ENCODE measurements around the gene HDGFL3. TPM values are rescaled to one million over a fixed set of nuclear protein-coding genes. Genes with fewer than 3 reads are reported as not detected.

Gene HDGFL3
- total and polyA plus RNA-seq, 10 of the 15 experiments (the other 5 are each of a cell fraction or from before 2014, with no cell fraction given), result 5.6 to 40.6 (median 15.8) TPM

GRCh38 chr15:83185561-83185960, 22.1 kb downstream of the HDGFL3 start:
- SMC1A ChIA-PET (ENCODE audit: uncharacterized antibody, unreplicated experiment), result interaction anchor here (1.5 kb wide), 1 partner anchor 11 kb away, joined by 4 read pairs; no protein-coding TSS in a partner anchor
- Histone ChIP-seq H3K27ac (ENCODE audit: control insufficient read depth, insufficient read depth) (no peak overlapping the region), H2AFZ (ENCODE audit: control insufficient read depth, low read depth, low read length) (no peak overlapping the region), H3K27me3 (replicated peaks in 1 of 2; ENCODE audit: control insufficient read depth in 2 of 2, insufficient read depth in 2 of 2, low read length in 1 of 2) (no peaks in the 10 kb centered on the region), H3K79me2 (ENCODE audit: control insufficient read depth, insufficient read depth, low read length) (peaks cover 18% of the 10 kb centered on the region), H3K4me3 (no peak overlapping the region), H3K36me3 (ENCODE audit: control insufficient read depth in 2 of 2, insufficient read depth in 2 of 2, low read length in 1 of 2) (peaks cover 0 to 3% of the 10 kb centered on the region in 2 experiments; a peak in 1 of 4 replicates), H4K20me1 (ENCODE audit: control insufficient read depth, insufficient read depth) (no peaks in the 10 kb centered on the region), H3K9ac (ENCODE audit: control insufficient read depth, insufficient read depth, low read length) (no peak overlapping the region), H3K4me2 (ENCODE audit: control insufficient read depth, insufficient read depth) (no peak overlapping the region), H3K4me1 (ENCODE audit: control insufficient read depth, insufficient read depth, low read length) (no peaks in the 10 kb centered on the region), H3K9me3 (replicated peaks; ENCODE audit: control insufficient read depth, insufficient read depth, low read length) (no peaks in the 10 kb centered on the region; the same call in 1 of the 3 replicates)
- in situ Hi-C loops (cut with MboI) (loop anchor here (10.0 kb wide), 1 partner anchor 641 kb away; the partner anchor contains the start of gene RPS17), intact Hi-C loops (cut with micrococcal nuclease; ENCODE audit: unreplicated experiment) (no loop called here)
- FAIRE-seq, result no peak
- no peak for DNase-seq (ENCODE audit: low read depth, low spot score)
- 92% methylated on average over 3 of the region's 3 CpGs for WGBS (ENCODE audit: insufficient coverage, insufficient replicate concordance, low lambda C conversion rate, missing lambda C conversion rate)
- CTCF ChIA-PET, result no interaction called here
- RAD21 ChIA-PET (ENCODE audit: unreplicated experiment), result no interaction called here
- no peak for ATAC-seq
- no TSS peak for BruUV-seq (replicated peaks)
- POLR2A ChIA-PET, result no interaction called here
- TF ChIP-seq TARDBP (IDR thresholded peaks at IDR 0.05; ENCODE audit: borderline replicate concordance), result no peak
- no peak for TF ChIP-seq ZBTB4 (CRISPR knock-in tag; IDR thresholded peaks at IDR 0.05)
- TF ChIP-seq JUNB (IDR thresholded peaks at IDR 0.05), result no peak
- TF ChIP-seq PRDM15 (CRISPR knock-in tag; IDR thresholded peaks at IDR 0.05), result no peak
- TF ChIP-seq MYB (IDR thresholded peaks at IDR 0.05; ENCODE audit: borderline replicate concordance, low read depth, low read length), result no peak
- TF ChIP-seq ELK1 (IDR thresholded peaks at IDR 0.05; ENCODE audit: low read depth, low read length), result no peak
- no peak for TF ChIP-seq HDAC2 (IDR thresholded peaks at IDR 0.05)
- TF ChIP-seq EED (IDR thresholded peaks at IDR 0.05; ENCODE audit: low read depth), result no peak
- no peak for TF ChIP-seq KDM1A (IDR thresholded peaks at IDR 0.05; ENCODE audit: borderline replicate concordance)
- TF ChIP-seq KLF5 (IDR thresholded peaks at IDR 0.05; ENCODE audit: partially characterized antibody), result no peak
- TF ChIP-seq USF1 (IDR thresholded peaks at IDR 0.05; ENCODE audit: borderline replicate concordance, extremely low read length, insufficient read depth, low read depth, low read length), result no peak
- TF ChIP-seq TBL1XR1 (IDR thresholded peaks at IDR 0.05; ENCODE audit: low read depth, low read length), result no peak
- TF ChIP-seq ATF3 (IDR thresholded peaks at IDR 0.05; ENCODE audit: borderline replicate concordance, extremely low read depth, low read depth, low read length), result no peak
- TF ChIP-seq PBX3 (IDR thresholded peaks at IDR 0.05; ENCODE audit: insufficient replicate concordance, low read depth, low read length), result no peak
